GM10266 (cell line): ENCODE measurements around the gene FOLR3.
"Not testable (repeated sequence)": the region's sequence is repeated elsewhere in the genome, so short reads cannot be mapped to it uniquely, and the experiment has no call there.

ENCODE experiments used
- DNase-seq: peaks from one replicate; pipeline ENCODE4 v3.0.0; 2012; ENCODE audit errors: extremely low spot score
- TF ChIP-seq, protein P1 (sequence below): IDR thresholded peaks from 2 replicates; pipeline ENCODE4 v1.5.1; 2012; ENCODE audit warnings: mild to moderate bottlenecking, low read depth; ENCODE audit not compliant: control insufficient read depth, insufficient read depth; ENCODE audit errors: missing control alignments

The FOLR3 gene

DNA sequence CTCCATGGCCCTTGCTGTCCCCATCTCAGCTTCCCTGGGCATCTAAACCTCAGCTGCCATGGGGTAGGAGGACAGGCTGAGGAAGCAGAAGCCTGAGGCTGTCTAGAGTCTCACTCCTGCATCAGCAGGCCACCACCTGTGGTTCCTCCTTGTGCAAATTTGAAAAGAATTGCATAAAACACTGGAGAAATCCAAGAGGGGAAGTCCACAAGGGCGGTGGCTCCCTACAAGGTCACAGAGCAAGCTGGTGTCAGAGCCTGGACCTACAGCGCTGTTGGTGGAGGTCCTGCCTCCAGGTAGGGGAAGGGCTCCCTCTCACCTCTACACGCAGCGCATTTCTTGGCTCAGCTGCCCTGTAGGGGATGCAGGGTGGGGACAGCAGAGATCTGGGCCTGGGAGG, at the start of gene FOLR3:
TSS of gene FOLR3 (plus strand) at position 253 of the 400 bp plus-strand sequence. CDS start 228 bp downstream, outside the sequence.
- DNase-seq: not testable (repeated sequence)

DNA sequence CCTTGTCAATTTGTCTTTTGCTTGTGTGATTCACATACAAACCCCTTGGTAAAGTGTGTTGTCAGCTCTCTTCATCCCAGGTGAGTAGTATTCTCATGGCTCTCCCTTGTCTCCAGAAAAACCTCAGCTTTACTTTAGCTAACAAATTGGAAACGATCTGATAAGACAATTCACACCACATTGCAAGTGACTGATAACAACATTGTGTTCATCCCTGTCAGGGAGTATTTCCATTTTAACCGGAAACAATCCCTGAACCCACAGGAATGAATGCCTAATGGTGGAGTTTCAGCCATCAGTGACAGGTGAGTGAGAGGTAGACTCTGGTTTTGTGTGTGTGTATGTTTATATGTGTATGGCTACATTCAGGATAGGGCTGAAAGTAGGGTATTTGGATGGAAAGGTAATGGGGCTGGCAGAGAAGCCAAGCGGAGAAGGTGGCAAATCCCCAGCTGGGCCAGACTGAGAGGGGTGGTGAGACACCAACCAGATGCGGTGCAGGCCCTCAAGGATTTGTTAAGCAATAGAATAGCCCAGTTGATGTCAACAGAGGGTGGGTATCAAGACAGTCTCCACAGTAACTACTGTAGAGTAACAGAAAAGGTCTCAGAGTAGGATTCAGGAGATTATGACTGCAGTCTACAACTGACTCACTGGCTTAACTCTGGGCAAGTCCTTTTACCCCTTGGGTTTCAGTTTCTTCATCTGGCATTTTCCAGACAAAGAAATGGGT, 47.3 kb upstream of the FOLR3 start:
- no peak for DNase-seq
- TF ChIP-seq, protein P1, sequence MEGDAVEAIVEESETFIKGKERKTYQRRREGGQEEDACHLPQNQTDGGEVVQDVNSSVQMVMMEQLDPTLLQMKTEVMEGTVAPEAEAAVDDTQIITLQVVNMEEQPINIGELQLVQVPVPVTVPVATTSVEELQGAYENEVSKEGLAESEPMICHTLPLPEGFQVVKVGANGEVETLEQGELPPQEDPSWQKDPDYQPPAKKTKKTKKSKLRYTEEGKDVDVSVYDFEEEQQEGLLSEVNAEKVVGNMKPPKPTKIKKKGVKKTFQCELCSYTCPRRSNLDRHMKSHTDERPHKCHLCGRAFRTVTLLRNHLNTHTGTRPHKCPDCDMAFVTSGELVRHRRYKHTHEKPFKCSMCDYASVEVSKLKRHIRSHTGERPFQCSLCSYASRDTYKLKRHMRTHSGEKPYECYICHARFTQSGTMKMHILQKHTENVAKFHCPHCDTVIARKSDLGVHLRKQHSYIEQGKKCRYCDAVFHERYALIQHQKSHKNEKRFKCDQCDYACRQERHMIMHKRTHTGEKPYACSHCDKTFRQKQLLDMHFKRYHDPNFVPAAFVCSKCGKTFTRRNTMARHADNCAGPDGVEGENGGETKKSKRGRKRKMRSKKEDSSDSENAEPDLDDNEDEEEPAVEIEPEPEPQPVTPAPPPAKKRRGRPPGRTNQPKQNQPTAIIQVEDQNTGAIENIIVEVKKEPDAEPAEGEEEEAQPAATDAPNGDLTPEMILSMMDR: no peak

DNA sequence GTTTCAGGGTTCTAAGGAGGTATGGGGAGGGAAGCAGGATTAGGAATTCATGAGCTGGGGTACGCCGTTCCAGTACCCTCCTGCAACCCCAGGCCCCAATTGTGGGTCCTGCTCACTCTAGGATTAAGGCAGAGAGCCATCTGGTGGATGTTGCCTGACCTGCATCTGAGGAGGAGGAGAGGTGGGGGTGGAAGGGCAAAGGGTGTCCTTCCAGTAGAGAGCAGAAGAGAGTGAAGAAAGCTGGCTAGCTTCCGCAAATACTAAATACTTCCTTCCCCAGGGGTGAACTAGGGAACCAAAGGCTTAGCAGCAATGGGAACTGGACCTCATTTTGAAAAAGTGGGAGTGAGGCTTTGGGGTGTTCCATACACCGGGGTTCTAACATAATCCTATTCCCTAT, 44.2 kb upstream of the FOLR3 start:
- TF ChIP-seq, protein P1: peak; percentile 92
- DNase-seq: peak; percentile 74

DNA sequence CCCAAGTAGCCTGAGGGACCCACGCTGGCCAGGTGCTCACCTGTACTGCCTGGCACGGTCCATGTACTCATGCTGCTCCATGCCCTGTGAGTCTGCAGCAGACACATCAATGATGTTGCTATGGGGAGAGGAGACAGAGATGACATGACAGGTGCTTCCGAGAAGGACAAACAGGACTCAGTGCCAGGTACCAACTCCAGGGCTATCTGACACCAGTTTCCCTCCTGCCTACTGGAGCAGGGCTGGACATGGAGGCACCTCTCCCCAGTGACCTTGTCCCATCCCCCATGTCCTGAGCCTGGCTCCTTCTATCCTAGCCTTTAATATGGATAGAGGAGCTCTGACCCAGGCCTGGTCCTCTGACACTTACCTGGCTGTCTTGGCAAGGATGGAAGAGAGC, 36.8 kb upstream of the FOLR3 start:
- TF ChIP-seq, protein P1: no peak
- DNase-seq: no peak

DNA sequence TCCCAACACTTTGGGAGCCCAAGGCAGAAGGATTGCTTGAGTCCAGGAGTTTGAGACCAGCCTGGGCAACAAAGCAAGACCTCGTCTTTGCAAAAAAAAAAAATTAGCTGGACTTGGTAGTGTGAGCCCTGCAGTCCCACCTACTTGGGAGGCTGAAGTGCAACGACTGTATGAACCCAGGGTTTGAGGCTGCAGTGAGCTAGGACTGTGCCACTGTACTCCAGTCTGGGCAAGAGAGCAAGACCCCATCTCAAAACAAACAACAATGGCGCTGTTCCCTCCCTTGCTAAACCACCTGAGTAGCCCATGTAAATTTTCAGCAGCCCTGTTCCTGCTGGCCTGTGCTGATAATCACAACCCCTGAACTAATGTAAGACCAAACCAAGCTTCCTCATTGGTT, 35.5 kb upstream of the FOLR3 start:
- no peak for DNase-seq
- TF ChIP-seq, protein P1: no peak

DNA sequence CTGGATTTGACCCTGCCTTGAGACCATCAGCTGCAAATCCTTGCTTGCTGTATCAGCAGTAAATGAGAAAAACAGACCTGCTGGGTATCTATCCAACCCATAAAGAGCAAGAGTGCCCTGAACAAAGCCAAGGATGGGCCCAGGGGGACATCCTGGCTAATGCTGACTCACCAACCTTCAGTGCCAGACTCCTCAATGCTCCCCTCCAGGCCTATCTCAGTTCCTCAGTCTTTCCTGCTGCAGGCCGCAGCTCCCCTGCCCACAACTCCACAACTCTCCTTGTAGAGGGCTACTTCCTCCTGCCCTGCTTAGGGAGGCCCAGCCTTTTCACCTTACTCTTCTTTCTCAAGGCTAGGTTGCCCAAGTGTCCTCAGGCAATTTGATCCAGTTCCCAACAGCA, 35.1 kb upstream of the FOLR3 start:
- DNase-seq: no peak
- TF ChIP-seq, protein P1: no peak

DNA sequence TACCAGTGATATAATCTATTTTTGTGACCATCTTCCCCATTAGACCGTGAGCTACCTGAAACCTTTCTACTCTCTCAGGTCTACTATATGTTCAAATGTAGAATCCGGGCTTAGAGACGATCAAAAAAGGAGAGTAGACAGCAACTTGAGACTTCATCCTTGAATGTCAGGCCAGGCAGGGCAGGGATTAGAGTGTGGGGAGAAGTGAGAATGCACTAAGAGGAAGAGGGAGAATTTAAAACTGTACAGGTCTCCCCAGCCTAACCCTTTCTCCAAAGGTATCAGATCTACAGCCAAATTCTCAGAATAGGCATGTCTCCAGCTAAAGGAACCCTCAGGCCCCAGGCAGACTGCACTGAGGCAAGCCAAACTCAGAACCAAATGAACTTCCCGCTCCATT, 33.4 kb upstream of the FOLR3 start:
- TF ChIP-seq, protein P1: no peak
- no peak for DNase-seq

DNA sequence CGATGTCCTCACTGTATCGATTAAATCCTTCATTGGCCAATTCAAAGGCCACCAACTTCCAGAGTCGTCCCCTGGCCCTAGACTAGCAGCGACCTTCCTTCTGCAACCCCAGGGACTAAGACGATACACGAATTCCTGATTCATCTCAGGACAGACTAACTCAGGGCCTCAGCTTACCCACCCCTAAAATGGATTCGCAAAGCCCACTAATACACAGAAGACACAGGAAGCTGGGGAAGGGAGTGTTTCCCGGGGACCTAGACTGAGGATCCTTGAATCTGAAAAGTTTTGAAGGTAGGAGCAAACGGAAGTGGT, 32.9 kb upstream of the FOLR3 start:
- no peak for DNase-seq
- TF ChIP-seq, protein P1: no peak
